K562 (cell line): ENCODE measurements around the gene LGR6. TPM values are rescaled to one million over a fixed set of nuclear protein-coding genes. Genes with fewer than 3 reads are reported as not detected.

ENCODE experiments used
- ATAC-seq: fragments of 200-7000 bp; cut with Tn5 transposase; 3 replicates; pipeline ENCODE4 v1.9.1; 2020; ENCODE audit warnings: moderate library complexity
- BruUV-seq: library from RNA; stranded (reverse); fragments of 400-500 nt; replicated peaks from 2 replicates; lab custom pipeline; 2021; lab: Mats Ljungman, UMichigan
- CTCF ChIA-PET: fragments of 300-600 bp; formaldehyde crosslinking; extraction: SDS; loops from one replicate; lab custom pipeline; 2021; ENCODE audit warnings: low intra/inter-chr PET ratio; lab: Yijun Ruan, JAX
- POLR2A ChIA-PET: fragments of 300-600, 350-650 bp; sonication (Branson Sonifier 250); formaldehyde crosslinking; extraction: SDS; loops from one replicate; lab custom pipeline; 2021; ENCODE audit warnings: antibody characterized with exemption, inconsistent platforms; lab: Yijun Ruan, JAX
- DNase-seq, 4 experiments: peaks; one replicate each; pipeline versions ENCODE4 v3.0.0 to v3.0.0-alpha.2; 2011 to 2018; ENCODE audit warnings: low spot score in 3 of 4, mixed read lengths in 3 of 4; ENCODE audit errors: extremely low read depth in 1 of 4
- FAIRE-seq: peaks from 2 replicates; lab custom pipeline; 2011; peaks lifted over from hg19 to GRCh38; lab: Jason Lieb, UNC
- H2AFZ ChIP-seq: 2 replicates; pipeline ENCODE4 v1.6.0; 2011; ENCODE audit warnings: low read depth, low read length, control low read depth, inconsistent platforms
- H3K27ac ChIP-seq: fragments of 200-600 bp; 3 replicates; pipeline ENCODE4 v1.8.0; 2011; ENCODE audit warnings: low read depth, mild to moderate bottlenecking, control low read depth, inconsistent platforms, low read length, moderate library complexity, mixed read lengths; ENCODE audit errors: extremely low read depth
- H3K27me3 ChIP-seq, 2 experiments: fragments of 300-600 bp in 1 of 2; 2 replicates in 1 of 2; 3 replicates in 1 of 2; pipeline versions ENCODE4 v1.6.0 to v1.8.0; 2011; ENCODE audit warnings: inconsistent platforms in 2 of 2, low read length in 2 of 2, mild to moderate bottlenecking in 1 of 2, mixed read lengths in 1 of 2, moderate library complexity in 1 of 2; ENCODE audit not compliant: control insufficient read depth in 2 of 2, insufficient read depth in 2 of 2
- H3K36me3 ChIP-seq: fragments of 300-600 bp; 3 replicates; pipeline ENCODE4 v1.8.0; 2011; ENCODE audit warnings: mild to moderate bottlenecking, low read length, inconsistent platforms; ENCODE audit not compliant: control insufficient read depth, insufficient read depth
- H3K4me1 ChIP-seq, 2 experiments: fragments of 200-600 bp in 1 of 2; replicated peaks in 1 of 2; 2 replicates in 1 of 2; 3 replicates in 1 of 2; pipeline versions ENCODE4 v1.5.1 to v1.8.0; 2011; ENCODE audit warnings: inconsistent platforms in 2 of 2, low read length in 2 of 2, mild to moderate bottlenecking in 1 of 2, mixed read lengths in 1 of 2, moderate library complexity in 1 of 2; ENCODE audit not compliant: control insufficient read depth in 2 of 2, insufficient read depth in 2 of 2
- H3K4me2 ChIP-seq: 2 replicates; pipeline ENCODE4 v1.6.1; 2011; ENCODE audit warnings: low read length, control low read depth, inconsistent platforms, mixed read lengths; ENCODE audit not compliant: insufficient read depth
- H3K4me3 ChIP-seq: fragments of 200-600 bp; sonication (generic), shearing (Covaris generic); 2 replicates; pipeline ENCODE4 v1.5.1; 2016; ENCODE audit warnings: control low read depth, inconsistent platforms
- H3K79me2 ChIP-seq: fragments of 200-600 bp; 3 replicates; pipeline ENCODE4 v1.8.0; 2011; ENCODE audit warnings: low read length, inconsistent platforms; ENCODE audit not compliant: control insufficient read depth, insufficient read depth
- H3K9ac ChIP-seq, 2 experiments: 2 replicates each; pipeline versions ENCODE4 v1.6.0 to v1.6.1; 2011; ENCODE audit warnings: low read depth in 2 of 2, low read length in 2 of 2, control low read depth in 1 of 2, inconsistent platforms in 1 of 2, mild to moderate bottlenecking in 1 of 2, mixed read lengths in 1 of 2; ENCODE audit not compliant: insufficient read depth in 1 of 2
- H3K9me1 ChIP-seq: one replicate; pipeline ENCODE4 v1.6.0; 2011; ENCODE audit warnings: inconsistent platforms, mild to moderate bottlenecking, low read length, moderate library complexity; ENCODE audit not compliant: control insufficient read depth, insufficient read depth
- H3K9me3 ChIP-seq: replicated peaks from 2 replicates; pipeline ENCODE4 v1.5.1; 2011; ENCODE audit warnings: low read depth, low read length, inconsistent platforms; ENCODE audit not compliant: control insufficient read depth, insufficient read depth
- H4K20me1 ChIP-seq: replicated peaks from 2 replicates; pipeline ENCODE4 v1.6.1; 2011; ENCODE audit warnings: low read length, inconsistent platforms, mixed read lengths; ENCODE audit not compliant: control insufficient read depth, insufficient read depth
- BCOR ChIP-seq: fragments of 450-650 bp; IDR thresholded peaks from 2 replicates; pipeline ENCODE4 v1.6.1; 2016
- CHD1 ChIP-seq: fragments of 200-600 bp; sonication (generic); IDR thresholded peaks from one replicate; pipeline ENCODE4 v1.6.1; 2012; ENCODE audit warnings: mild to moderate bottlenecking, moderate library complexity, low read length, inconsistent platforms
- DIDO1 ChIP-seq: fragments of 450-650 bp; IDR thresholded peaks from 2 replicates; pipeline ENCODE4 v1.6.1; 2016; ENCODE audit warnings: low read depth, missing biosample characterization, missing genetic modification characterization
- E2F6 ChIP-seq, 2 experiments: IDR thresholded peaks; 2 replicates each; pipeline ENCODE4 v1.6.1; 2011; ENCODE audit warnings: borderline replicate concordance in 1 of 2, control low read depth in 1 of 2, low read depth in 1 of 2, low read length in 1 of 2, mild to moderate bottlenecking in 1 of 2, mixed read lengths in 1 of 2, moderate library complexity in 1 of 2; ENCODE audit not compliant: insufficient read depth in 1 of 2, insufficient read length in 1 of 2, poor library complexity in 1 of 2, severe bottlenecking in 1 of 2; ENCODE audit errors: extremely low read depth in 1 of 2
- FOSL1 ChIP-seq: fragments of 200-800 bp; sonication (Bioruptor generic); conservative IDR thresholded peaks from 2 replicates; pipeline ENCODE4 v1.6.1; 2016; ENCODE audit warnings: missing genetic modification characterization, missing compliant biosample characterization
- GATA2 ChIP-seq: sonication (generic); formaldehyde crosslinking; IDR thresholded peaks from 2 replicates; pipeline ENCODE4 v1.4.0; 2020; ENCODE audit warnings: mild to moderate bottlenecking, missing genetic modification reagents
- HDAC3 ChIP-seq: fragments of 450-650 bp; IDR thresholded peaks from 2 replicates; pipeline ENCODE4 v1.6.1; 2018; ENCODE audit warnings: borderline replicate concordance, mild to moderate bottlenecking, moderate library complexity; ENCODE audit not compliant: partially characterized antibody
- JUND ChIP-seq, 2 experiments: IDR thresholded peaks; 2 replicates in 1 of 2; 3 replicates in 1 of 2; pipeline ENCODE4 v1.6.1; 2011; ENCODE audit warnings: borderline replicate concordance in 2 of 2, low read depth in 2 of 2, low read length in 2 of 2, improper control_type of control experiment in 1 of 2, missing biosample characterization in 1 of 2, missing genetic modification characterization in 1 of 2, missing genetic modification reagents in 1 of 2
- KDM2B ChIP-seq: fragments of 250-450 bp; sonication (Bioruptor Pico); IDR thresholded peaks from 2 replicates; pipeline ENCODE4 v1.8.0; 2021; ENCODE audit warnings: mild to moderate bottlenecking, moderate library complexity
- NR3C1 ChIP-seq: sonication (generic); formaldehyde crosslinking; IDR thresholded peaks from 2 replicates; pipeline ENCODE4 v1.8.1; 2022; ENCODE audit warnings: missing genetic modification reagents
- POLR2AphosphoS5 ChIP-seq: IDR thresholded peaks from 2 replicates; pipeline ENCODE4 v1.6.1; 2011; ENCODE audit warnings: mild to moderate bottlenecking, low read depth, low read length, moderate library complexity; ENCODE audit not compliant: control insufficient read depth, insufficient read depth
- PURB ChIP-seq: sonication (generic); formaldehyde crosslinking; IDR thresholded peaks from 2 replicates; pipeline ENCODE4 v1.9.0; 2021; ENCODE audit warnings: low read depth, mild to moderate bottlenecking, missing genetic modification reagents
- RB1 ChIP-seq: fragments of 450-650 bp; IDR thresholded peaks from 2 replicates; pipeline ENCODE4 v1.6.1; 2017; ENCODE audit warnings: low read depth, mild to moderate bottlenecking
- SIN3B ChIP-seq: fragments of 450-650 bp; IDR thresholded peaks from 2 replicates; pipeline ENCODE4 v1.6.1; 2017; ENCODE audit warnings: low read depth, mild to moderate bottlenecking, moderate library complexity
- ZFP30 ChIP-seq: fragments of 250-450 bp; sonication (Bioruptor Pico); IDR thresholded peaks from 2 replicates; pipeline ENCODE4 v1.8.0; 2022; ENCODE audit warnings: moderate library complexity, mild to moderate bottlenecking, inconsistent platforms, borderline replicate concordance
- ZNF165 ChIP-seq: fragments of 250-450 bp; sonication (Bioruptor Pico); IDR thresholded peaks from 2 replicates; pipeline ENCODE4 v1.4.0; 2020; ENCODE audit warnings: borderline replicate concordance
- ZNF584 ChIP-seq: fragments of 200-800 bp; sonication (Bioruptor generic); IDR thresholded peaks from 2 replicates; pipeline ENCODE4 v1.6.1; 2016; ENCODE audit warnings: low read depth, mild to moderate bottlenecking, missing genetic modification characterization, missing compliant biosample characterization
- WGBS: fragments of 100-300 bp; shearing (Covaris generic); methylation state at CpG from one replicate; pipeline ENCODE4 v1.1.6; 2016; ENCODE audit warnings: low coverage, mixed read lengths; ENCODE audit not compliant: insufficient coverage; ENCODE audit errors: missing lambda C conversion rate; 5-methylcytosine and 5-hydroxymethylcytosine counted together
- in situ Hi-C: fragments of 300-500 bp; cut with MboI; formaldehyde crosslinking; loops from 4 replicates; pipeline ENCODE4 v1.15.0; 2018; ENCODE audit warnings: inconsistent platforms, mixed read lengths
- intact Hi-C: fragments of 100-400 bp; cut with micrococcal nuclease; formaldehyde crosslinking; loops from 2 replicates; pipeline ENCODE4 v1.14.2; 2022
- polyA plus RNA-seq, 8 experiments: library from polyadenylated mRNA; depleted of rRNA in 4 of 8; stranded (reverse) in 5 of 8; unstranded in 3 of 8; fragments of >200 nt; fragmentation: Nextera tagmentation in 2 of 8; fragmentation: Illumina TruSeq in 1 of 8; extraction: Ambion mirVana in 2 of 8; extraction: Trizol in 1 of 8; gene quantifications; 2 replicates each; pipeline versions ENCODE4 v1.2.1 to v1.2.3, GENCODE V29; 2011 to 2014; ENCODE audit warnings: inconsistent platforms in 1 of 8, missing spikeins in 1 of 8
- total RNA-seq, 7 experiments: library from RNA; depleted of rRNA in 6 of 7; stranded (reverse); fragments of >200 nt in 6 of 7; fragmentation: Illumina TruSeq in 2 of 7; extraction: Trizol in 2 of 7; gene quantifications; 2 replicates each; pipeline versions ENCODE4 v1.2.1 to v1.2.3, GENCODE V29; 2011 to 2021; ENCODE audit warnings: low replicate concordance in 1 of 7
- TF ChIP-seq, protein P1 (sequence below): sonication (generic); formaldehyde crosslinking; IDR thresholded peaks from 2 replicates; pipeline ENCODE4 v1.8.0; 2022; ENCODE audit warnings: missing genetic modification reagents, mild to moderate bottlenecking, borderline replicate concordance

Gene LGR6
- total and polyA plus RNA-seq, 9 of the 15 experiments (the other 6 are each of a cell fraction or from before 2014, with no cell fraction given): 0.01 to 0.54 (median 0.17) TPM; not detected in 1

- H3K9me3 ChIP-seq: no peaks in the 10 kb centered on the region
- CTCF ChIA-PET: no interaction called here
- H2AFZ ChIP-seq: peak overlapping the region; percentile 20; the same call in 1 of the 2 replicates
- POLR2A ChIA-PET: interaction anchor here (0.6 to 1.8 kb wide), 10 partner anchors 9 to 135 kb away, joined by 3 to 8 read pairs (median 4); partner anchors contain the start of gene ARL8A
- intact Hi-C loops: no loop called here
- no peaks in the 10 kb centered on the region for H4K20me1 ChIP-seq
- no TSS peak for BruUV-seq
- peak overlapping the region; percentile 90 for H3K4me2 ChIP-seq
- H3K36me3 ChIP-seq: peaks cover 23% of the 10 kb centered on the region; the same call in 2 of the 3 replicates
- peaks cover 63 to 85% of the 10 kb centered on the region in 2 experiments for H3K4me1 ChIP-seq
- DNase-seq: peak; percentile 77 to 94 (median 81)
- no peaks in the 10 kb centered on the region for H3K27me3 ChIP-seq
- WGBS: 6% methylated on average over 20 of the region's 20 CpGs
- peaks cover 70% of the 10 kb centered on the region for H3K79me2 ChIP-seq
- H3K9ac ChIP-seq: peak overlapping the region; percentile 89 to 92
- peak overlapping the region; percentile 45 for H3K4me3 ChIP-seq
- H3K27ac ChIP-seq: peak overlapping the region; percentile 99
- no peaks in the 10 kb centered on the region for H3K9me1 ChIP-seq
- no peak for FAIRE-seq
- peak; percentile 12 for ATAC-seq
- in situ Hi-C loops: no loop called here
- TF ChIP-seq, protein P1, sequence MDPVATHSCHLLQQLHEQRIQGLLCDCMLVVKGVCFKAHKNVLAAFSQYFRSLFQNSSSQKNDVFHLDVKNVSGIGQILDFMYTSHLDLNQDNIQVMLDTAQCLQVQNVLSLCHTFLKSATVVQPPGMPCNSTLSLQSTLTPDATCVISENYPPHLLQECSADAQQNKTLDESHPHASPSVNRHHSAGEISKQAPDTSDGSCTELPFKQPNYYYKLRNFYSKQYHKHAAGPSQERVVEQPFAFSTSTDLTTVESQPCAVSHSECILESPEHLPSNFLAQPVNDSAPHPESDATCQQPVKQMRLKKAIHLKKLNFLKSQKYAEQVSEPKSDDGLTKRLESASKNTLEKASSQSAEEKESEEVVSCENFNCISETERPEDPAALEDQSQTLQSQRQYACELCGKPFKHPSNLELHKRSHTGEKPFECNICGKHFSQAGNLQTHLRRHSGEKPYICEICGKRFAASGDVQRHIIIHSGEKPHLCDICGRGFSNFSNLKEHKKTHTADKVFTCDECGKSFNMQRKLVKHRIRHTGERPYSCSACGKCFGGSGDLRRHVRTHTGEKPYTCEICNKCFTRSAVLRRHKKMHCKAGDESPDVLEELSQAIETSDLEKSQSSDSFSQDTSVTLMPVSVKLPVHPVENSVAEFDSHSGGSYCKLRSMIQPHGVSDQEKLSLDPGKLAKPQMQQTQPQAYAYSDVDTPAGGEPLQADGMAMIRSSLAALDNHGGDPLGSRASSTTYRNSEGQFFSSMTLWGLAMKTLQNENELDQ (CRISPR knock-in tag): no peak
- TF ChIP-seq RB1 (0 out of 2 replicates have a peak, but pooled peaks have one; percentile 29), DIDO1 (tag) (no peak), E2F6 (IDR thresholded peaks at IDR 0.05; ENCODE audit: borderline replicate concordance in 1 of 2, extremely low read depth in 1 of 2, insufficient read depth in 1 of 2, insufficient read length in 1 of 2, low read depth in 1 of 2, low read length in 1 of 2, poor library complexity in 1 of 2, severe bottlenecking in 1 of 2) (peak in 1 of 2 experiments; percentile 18), CHD1 (no peak), POLR2AphosphoS5 (0 out of 2 replicates have a peak, but pooled peaks have one; percentile 35), ZNF584 (CRISPR knock-in tag) (no peak), GATA2 (CRISPR knock-in tag) (no peak), ZNF165 (no peak), HDAC3 (no peak), PURB (CRISPR knock-in tag) (no peak), FOSL1 (no peak), SIN3B (no peak), BCOR (no peak), NR3C1 (CRISPR knock-in tag) (no peak), KDM2B (no peak), JUND (IDR thresholded peaks at IDR 0.05; ENCODE audit: borderline replicate concordance, low read depth, low read length) (no peak), JUND (tag; IDR thresholded peaks at IDR 0.05; ENCODE audit: borderline replicate concordance, low read depth, low read length) (no peak), ZFP30 (CRISPR knock-in tag) (no peak)
Observed at GRCh38 chr1:202165267-202165941, 28.2 kb upstream of the LGR6 start.
